K562 (cell line): ENCODE results near the gene FAM114A2. TPM values are rescaled to one million over a fixed set of nuclear protein-coding genes. Genes with fewer than 3 reads are reported as not detected.

Experiments used
- ATAC-seq: fragments of 200-7000 bp; cut with Tn5 transposase; 3 replicates; pipeline ENCODE4 v1.9.1; 2020; ENCODE audit warnings: moderate library complexity
- BruUV-seq: library from RNA; stranded (reverse); fragments of 400-500 nt; replicated peaks from 2 replicates; lab custom pipeline; 2021; lab: Mats Ljungman, UMichigan
- CTCF ChIA-PET: fragments of 300-600 bp; formaldehyde crosslinking; extraction: SDS; loops from one replicate; lab custom pipeline; 2021; ENCODE audit warnings: low intra/inter-chr PET ratio; lab: Yijun Ruan, JAX
- POLR2A ChIA-PET: fragments of 300-600, 350-650 bp; sonication (Branson Sonifier 250); formaldehyde crosslinking; extraction: SDS; loops from one replicate; lab custom pipeline; 2021; ENCODE audit warnings: antibody characterized with exemption, inconsistent platforms; lab: Yijun Ruan, JAX
- DNase-seq, 4 experiments: peaks; one replicate each; pipeline versions ENCODE4 v3.0.0 to v3.0.0-alpha.2; 2011 to 2018; ENCODE audit warnings: low spot score in 3 of 4, mixed read lengths in 3 of 4; ENCODE audit errors: extremely low read depth in 1 of 4
- FAIRE-seq: peaks from 2 replicates; lab custom pipeline; 2011; peaks lifted over from hg19 to GRCh38; lab: Jason Lieb, UNC
- H2AFZ ChIP-seq: 2 replicates; pipeline ENCODE4 v1.6.0; 2011; ENCODE audit warnings: low read depth, low read length, control low read depth, inconsistent platforms
- H3K27ac ChIP-seq: fragments of 200-600 bp; 3 replicates; pipeline ENCODE4 v1.8.0; 2011; ENCODE audit warnings: low read depth, mild to moderate bottlenecking, control low read depth, inconsistent platforms, low read length, moderate library complexity, mixed read lengths; ENCODE audit errors: extremely low read depth
- H3K27me3 ChIP-seq, 2 experiments: fragments of 300-600 bp in 1 of 2; 2 replicates in 1 of 2; 3 replicates in 1 of 2; pipeline versions ENCODE4 v1.6.0 to v1.8.0; 2011; ENCODE audit warnings: inconsistent platforms in 2 of 2, low read length in 2 of 2, mild to moderate bottlenecking in 1 of 2, mixed read lengths in 1 of 2, moderate library complexity in 1 of 2; ENCODE audit not compliant: control insufficient read depth in 2 of 2, insufficient read depth in 2 of 2
- H3K36me3 ChIP-seq: fragments of 300-600 bp; 3 replicates; pipeline ENCODE4 v1.8.0; 2011; ENCODE audit warnings: mild to moderate bottlenecking, low read length, inconsistent platforms; ENCODE audit not compliant: control insufficient read depth, insufficient read depth
- H3K4me1 ChIP-seq, 2 experiments: fragments of 200-600 bp in 1 of 2; replicated peaks in 1 of 2; 2 replicates in 1 of 2; 3 replicates in 1 of 2; pipeline versions ENCODE4 v1.5.1 to v1.8.0; 2011; ENCODE audit warnings: inconsistent platforms in 2 of 2, low read length in 2 of 2, mild to moderate bottlenecking in 1 of 2, mixed read lengths in 1 of 2, moderate library complexity in 1 of 2; ENCODE audit not compliant: control insufficient read depth in 2 of 2, insufficient read depth in 2 of 2
- H3K4me2 ChIP-seq: 2 replicates; pipeline ENCODE4 v1.6.1; 2011; ENCODE audit warnings: low read length, control low read depth, inconsistent platforms, mixed read lengths; ENCODE audit not compliant: insufficient read depth
- H3K4me3 ChIP-seq: fragments of 200-600 bp; sonication (generic), shearing (Covaris generic); 2 replicates; pipeline ENCODE4 v1.5.1; 2016; ENCODE audit warnings: control low read depth, inconsistent platforms
- H3K79me2 ChIP-seq: fragments of 200-600 bp; 3 replicates; pipeline ENCODE4 v1.8.0; 2011; ENCODE audit warnings: low read length, inconsistent platforms; ENCODE audit not compliant: control insufficient read depth, insufficient read depth
- H3K9ac ChIP-seq, 2 experiments: 2 replicates each; pipeline versions ENCODE4 v1.6.0 to v1.6.1; 2011; ENCODE audit warnings: low read depth in 2 of 2, low read length in 2 of 2, control low read depth in 1 of 2, inconsistent platforms in 1 of 2, mild to moderate bottlenecking in 1 of 2, mixed read lengths in 1 of 2; ENCODE audit not compliant: insufficient read depth in 1 of 2
- H3K9me1 ChIP-seq: one replicate; pipeline ENCODE4 v1.6.0; 2011; ENCODE audit warnings: inconsistent platforms, mild to moderate bottlenecking, low read length, moderate library complexity; ENCODE audit not compliant: control insufficient read depth, insufficient read depth
- H3K9me3 ChIP-seq: replicated peaks from 2 replicates; pipeline ENCODE4 v1.5.1; 2011; ENCODE audit warnings: low read depth, low read length, inconsistent platforms; ENCODE audit not compliant: control insufficient read depth, insufficient read depth
- H4K20me1 ChIP-seq: replicated peaks from 2 replicates; pipeline ENCODE4 v1.6.1; 2011; ENCODE audit warnings: low read length, inconsistent platforms, mixed read lengths; ENCODE audit not compliant: control insufficient read depth, insufficient read depth
- AFF1 ChIP-seq, 2 experiments: fragments of 450-650 bp; IDR thresholded peaks; 2 replicates each; pipeline ENCODE4 v1.6.1; 2018; ENCODE audit warnings: mild to moderate bottlenecking in 2 of 2, low read depth in 1 of 2; ENCODE audit not compliant: partially characterized antibody in 2 of 2
- BRD4 ChIP-seq: fragments of 200-600 bp; sonication (generic); IDR thresholded peaks from 2 replicates; pipeline ENCODE4 v1.6.1; 2017; ENCODE audit warnings: inconsistent platforms
- CREM ChIP-seq: IDR thresholded peaks from 2 replicates; pipeline ENCODE4 v1.6.1; 2014; ENCODE audit warnings: antibody characterized with exemption, low read depth
- ETV6 ChIP-seq, 3 experiments: fragments of 150-350 bp in 1 of 3; sonication (generic) in 1 of 3; formaldehyde crosslinking in 1 of 3; IDR thresholded peaks; 2 replicates each; pipeline versions ENCODE4 v1.6.1 to v1.8.0; 2014 to 2022; ENCODE audit warnings: borderline replicate concordance in 2 of 3, low read depth in 2 of 3, antibody characterized with exemption in 1 of 3, low read length in 1 of 3, mild to moderate bottlenecking in 1 of 3, missing genetic modification reagents in 1 of 3
- MTA1 ChIP-seq: fragments of 450-650 bp; IDR thresholded peaks from 2 replicates; pipeline ENCODE4 v1.6.1; 2017; ENCODE audit warnings: borderline replicate concordance
- RBFOX2 ChIP-seq: fragments of 200-400 bp; formaldehyde crosslinking; IDR thresholded peaks from 2 replicates; pipeline ENCODE4 v1.6.1; 2017; ENCODE audit warnings: low read depth, mild to moderate bottlenecking, low read length, moderate library complexity
- ZNF121 ChIP-seq: sonication (generic); formaldehyde crosslinking; conservative IDR thresholded peaks from 2 replicates; pipeline ENCODE4 v1.8.0; 2022; ENCODE audit warnings: missing genetic modification reagents
- WGBS: fragments of 100-300 bp; shearing (Covaris generic); methylation state at CpG from one replicate; pipeline ENCODE4 v1.1.6; 2016; ENCODE audit warnings: low coverage, mixed read lengths; ENCODE audit not compliant: insufficient coverage; ENCODE audit errors: missing lambda C conversion rate; 5-methylcytosine and 5-hydroxymethylcytosine counted together
- in situ Hi-C: fragments of 300-500 bp; cut with MboI; formaldehyde crosslinking; loops from 4 replicates; pipeline ENCODE4 v1.15.0; 2018; ENCODE audit warnings: inconsistent platforms, mixed read lengths
- intact Hi-C: fragments of 100-400 bp; cut with micrococcal nuclease; formaldehyde crosslinking; loops from 2 replicates; pipeline ENCODE4 v1.14.2; 2022
- polyA plus RNA-seq, 8 experiments: library from polyadenylated mRNA; depleted of rRNA in 4 of 8; stranded (reverse) in 5 of 8; unstranded in 3 of 8; fragments of >200 nt; fragmentation: Nextera tagmentation in 2 of 8; fragmentation: Illumina TruSeq in 1 of 8; extraction: Ambion mirVana in 2 of 8; extraction: Trizol in 1 of 8; gene quantifications; 2 replicates each; pipeline versions ENCODE4 v1.2.1 to v1.2.3, GENCODE V29; 2011 to 2014; ENCODE audit warnings: inconsistent platforms in 1 of 8, missing spikeins in 1 of 8
- total RNA-seq, 7 experiments: library from RNA; depleted of rRNA in 6 of 7; stranded (reverse); fragments of >200 nt in 6 of 7; fragmentation: Illumina TruSeq in 2 of 7; extraction: Trizol in 2 of 7; gene quantifications; 2 replicates each; pipeline versions ENCODE4 v1.2.1 to v1.2.3, GENCODE V29; 2011 to 2021; ENCODE audit warnings: low replicate concordance in 1 of 7
- TF ChIP-seq, protein P1 (sequence below): fragments of 250-450 bp; sonication (Bioruptor Pico); IDR thresholded peaks from 2 replicates; pipeline ENCODE4 v1.8.0; 2022; ENCODE audit warnings: inconsistent platforms

FAM114A2 gene
- total and polyA plus RNA-seq, 9 of the 15 experiments (the other 6 are each of a cell fraction or from before 2014, with no cell fraction given): 14.4 to 28.1 (median 21.2) TPM

DNA sequence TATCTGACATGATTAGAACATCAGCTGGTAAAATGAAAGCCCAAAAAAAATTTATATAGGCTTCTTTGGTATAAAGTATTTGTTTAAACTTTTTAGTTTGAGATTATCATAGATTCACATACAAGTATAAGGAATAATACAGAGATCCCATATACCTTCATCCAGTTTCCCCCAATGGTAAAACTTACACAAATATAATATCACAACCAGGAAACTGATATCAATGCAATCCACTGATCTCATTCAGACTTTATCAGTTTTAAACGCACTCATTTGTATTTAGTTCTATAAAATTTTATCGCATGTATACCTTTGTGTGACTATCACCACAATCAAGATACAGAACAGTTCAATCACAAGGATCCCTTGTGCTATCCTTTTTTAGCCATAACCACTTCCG, 3.8 kb downstream of the FAM114A2 start:
- in situ Hi-C loops: no loop called here
- Histone ChIP-seq H3K9me1 (no peaks in the 10 kb centered on the region), H3K4me2 (no peak overlapping the region), H4K20me1 (no peaks in the 10 kb centered on the region), H3K4me3 (no peak overlapping the region), H3K9me3 (no peaks in the 10 kb centered on the region), H3K79me2 (peaks cover 35% of the 10 kb centered on the region), H2AFZ (no peak overlapping the region), H3K4me1 (peaks cover 0 to 10% of the 10 kb centered on the region in 2 experiments; a peak in 3 of 5 replicates), H3K27me3 (no peaks in the 10 kb centered on the region), H3K27ac (no peak overlapping the region), H3K9ac (no peak overlapping the region), H3K36me3 (no peaks in the 10 kb centered on the region)
- CTCF ChIA-PET: no interaction called here
- BruUV-seq: no TSS peak
- intact Hi-C loops: no loop called here
- DNase-seq (no peak), ATAC-seq (no peak), FAIRE-seq (no peak)
- TF ChIP-seq CREM (no peak), BRD4 (no peak), MTA1 (no peak), AFF1 (IDR thresholded peaks at IDR 0.05; ENCODE audit: low read depth in 1 of 2, partially characterized antibody in 2 of 2) (no peak), RBFOX2 (no peak), ETV6 (IDR thresholded peaks at IDR 0.05; ENCODE audit: borderline replicate concordance in 1 of 2, low read depth in 2 of 2, low read length in 1 of 2) (no peak), ETV6 (CRISPR knock-in tag; IDR thresholded peaks at IDR 0.05; ENCODE audit: borderline replicate concordance) (no peak), ZNF121 (CRISPR knock-in tag) (no peak)
- TF ChIP-seq, protein P1, sequence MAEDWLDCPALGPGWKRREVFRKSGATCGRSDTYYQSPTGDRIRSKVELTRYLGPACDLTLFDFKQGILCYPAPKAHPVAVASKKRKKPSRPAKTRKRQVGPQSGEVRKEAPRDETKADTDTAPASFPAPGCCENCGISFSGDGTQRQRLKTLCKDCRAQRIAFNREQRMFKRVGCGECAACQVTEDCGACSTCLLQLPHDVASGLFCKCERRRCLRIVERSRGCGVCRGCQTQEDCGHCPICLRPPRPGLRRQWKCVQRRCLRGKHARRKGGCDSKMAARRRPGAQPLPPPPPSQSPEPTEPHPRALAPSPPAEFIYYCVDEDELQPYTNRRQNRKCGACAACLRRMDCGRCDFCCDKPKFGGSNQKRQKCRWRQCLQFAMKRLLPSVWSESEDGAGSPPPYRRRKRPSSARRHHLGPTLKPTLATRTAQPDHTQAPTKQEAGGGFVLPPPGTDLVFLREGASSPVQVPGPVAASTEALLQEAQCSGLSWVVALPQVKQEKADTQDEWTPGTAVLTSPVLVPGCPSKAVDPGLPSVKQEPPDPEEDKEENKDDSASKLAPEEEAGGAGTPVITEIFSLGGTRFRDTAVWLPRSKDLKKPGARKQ (CRISPR knock-in tag): no peak
- 84% methylated on average over 3 of the region's 3 CpGs for WGBS
- POLR2A ChIA-PET: no interaction called here
